Esophagus squamous epithelium (tissue), 5 donors: ENCODE data around the gene SLC18B1. TPM values are rescaled to one million over a fixed set of nuclear protein-coding genes. Genes with fewer than 3 reads are reported as not detected.
A peak's percentile ranks its signal among the peaks of the same experiment; 100 is the strongest.

Source experiments
- DNase-seq: peaks from one replicate; lab custom pipeline; 2025; lab: John Stamatoyannopoulos, UW
- H3K27ac ChIP-seq, 4 donors: fragments of 200-600 bp; sonication (generic); one replicate each; pipeline ENCODE4 v1.5.1; 2016 to 2019; ENCODE audit warnings: mild to moderate bottlenecking in 1 of 4
- H3K27me3 ChIP-seq, 4 donors: fragments of 200-600 bp; sonication (generic); 1 replicate in 3 of 4; 2 replicates in 1 of 4; pipeline versions ENCODE4 v1.5.1 to v1.6.0; 2017 to 2021; ENCODE audit warnings: antibody characterized with exemption in 1 of 4
- H3K36me3 ChIP-seq, 3 donors: fragments of 200-600 bp; sonication (generic); one replicate each; pipeline ENCODE4 v1.5.1; 2016 to 2019
- H3K4me1 ChIP-seq, 3 donors: fragments of 200-600 bp; sonication (generic); one replicate each; pipeline ENCODE4 v1.5.1; 2017 to 2019
- H3K4me3 ChIP-seq, 4 donors: fragments of 200-600 bp; sonication (generic); 1 replicate in 3 of 4; 2 replicates in 1 of 4; pipeline ENCODE4 v1.5.1; 2016 to 2019; ENCODE audit warnings: mild to moderate bottlenecking in 2 of 4, moderate library complexity in 1 of 4
- H3K9me3 ChIP-seq, 3 donors: fragments of 200-600 bp; sonication (generic); one replicate each; pipeline ENCODE4 v1.5.1; 2016 to 2019
- CTCF ChIP-seq, 6 experiments: fragments of 450-650 bp in 4 of 6; fragments of 200-600 bp in 2 of 6; sonication (generic) in 2 of 6; IDR thresholded peaks; one replicate each; pipeline ENCODE4 v1.5.1; 2016 to 2019; ENCODE audit warnings: antibody characterized with exemption in 6 of 6, mild to moderate bottlenecking in 4 of 6, moderate library complexity in 4 of 6
- POLR2A ChIP-seq, 4 donors: fragments of 450-650 bp; IDR thresholded peaks; one replicate each; pipeline ENCODE4 v1.6.1; 2017; ENCODE audit warnings: antibody characterized with exemption in 4 of 4, mild to moderate bottlenecking in 4 of 4, moderate library complexity in 3 of 4
- WGBS, 2 donors: methylation state at CpG; one replicate each; pipeline ENCODE4 v1.1.5; 2018; 5-methylcytosine and 5-hydroxymethylcytosine counted together
- intact Hi-C: fragments of 100-400 bp; cut with DNase I; formaldehyde crosslinking; loops from one replicate; pipeline ENCODE4 v1.15.0; 2022
- total RNA-seq, 4 donors: library from RNA; depleted of rRNA; stranded (reverse); fragments of >200 nt; gene quantifications; one replicate each; pipeline ENCODE4 v1.1.0, GENCODE V29; 2016
- donor health status: DM: yes; HTN: yes; CAD: no.

SLC18B1 gene
- total RNA-seq, 4 donors from 2014 or later = 11.2 to 28.7 (median 16.8) TPM

GRCh38 chr6:132736239-132736638 lies 62.2 kb downstream of the SLC18B1 start:
- H3K27ac ChIP-seq = peak overlapping the region in 1 of 4 donors; percentile 11

GRCh38 chr6:132734694-132735236 lies 63.7 kb downstream of the SLC18B1 start:
- intact Hi-C loops = no loop called here
- WGBS, 2 donors = 10 to 17% methylated on average over 3 of the region's 3 CpGs

More at GRCh38 chr6:132736239-132736638, 62.2 kb downstream of the SLC18B1 start:
- DNase-seq = no peak
- no peaks in the 10 kb centered on the region for H3K9me3 ChIP-seq
- H3K4me1 ChIP-seq = peaks cover 0 to 27% (median 16%) of the 10 kb centered on the region in 3 donors
- intact Hi-C loops = no loop called here
- no peaks in the 10 kb centered on the region for H3K27me3 ChIP-seq
- no peak overlapping the region for H3K4me3 ChIP-seq
- WGBS, 2 donors = 7 to 25% methylated on average over 1 of the region's 1 CpG
- H3K36me3 ChIP-seq = no peaks in the 10 kb centered on the region
- TF ChIP-seq CTCF (IDR thresholded peaks at IDR 0.05) = no peak
- TF ChIP-seq POLR2A (IDR thresholded peaks at IDR 0.05) = no peak

GRCh38 chr6:132733814-132734213 lies 64.6 kb downstream of the SLC18B1 start:
- peak overlapping the region in 2 of 4 donors; percentile 39 to 47 for H3K27ac ChIP-seq
- intact Hi-C loops = no loop called here

More at GRCh38 chr6:132734694-132735236, 63.7 kb downstream of the SLC18B1 start:
- Histone ChIP-seq H3K9me3 (no peaks in the 10 kb centered on the region), H3K4me1 (peaks cover 6 to 39% (median 16%) of the 10 kb centered on the region in 3 donors), H3K27ac (peak overlapping the region in 3 of 4 donors; percentile 17 to 47 (median 39)), H3K36me3 (no peaks in the 10 kb centered on the region), H3K27me3 (no peaks in the 10 kb centered on the region), H3K4me3 (no peak overlapping the region)
- no peak for DNase-seq
- TF ChIP-seq POLR2A (IDR thresholded peaks at IDR 0.05) (no peak), CTCF (IDR thresholded peaks at IDR 0.05) (no peak)

GRCh38 chr6:132733283-132733682 lies 65.2 kb downstream of the SLC18B1 start:
- H3K27ac ChIP-seq = no peak overlapping the region
- H3K4me1 ChIP-seq = peaks cover 6 to 39% (median 16%) of the 10 kb centered on the region in 3 donors
- H3K4me3 ChIP-seq = no peak overlapping the region
- no peaks in the 10 kb centered on the region for H3K9me3 ChIP-seq
- no peak for TF ChIP-seq POLR2A (IDR thresholded peaks at IDR 0.05)
- no peak for TF ChIP-seq CTCF (IDR thresholded peaks at IDR 0.05)
- DNase-seq = no peak
- 70 to 81% methylated on average over 2 of the region's 2 CpGs for WGBS, 2 donors
- no peaks in the 10 kb centered on the region for H3K27me3 ChIP-seq
- intact Hi-C loops = no loop called here
- H3K36me3 ChIP-seq = no peaks in the 10 kb centered on the region

More at GRCh38 chr6:132733814-132734213, 64.6 kb downstream of the SLC18B1 start:
- WGBS, 2 donors = 79 to 80% methylated on average over 1 of the region's 1 CpG
- peak overlapping the region in 1 of 4 donors; percentile 10 for H3K4me3 ChIP-seq
- no peaks in the 10 kb centered on the region for H3K9me3 ChIP-seq
- no peak for TF ChIP-seq POLR2A (IDR thresholded peaks at IDR 0.05)
- TF ChIP-seq CTCF (IDR thresholded peaks at IDR 0.05) = no peak
- peaks cover 6 to 39% (median 16%) of the 10 kb centered on the region in 3 donors for H3K4me1 ChIP-seq
- no peaks in the 10 kb centered on the region for H3K36me3 ChIP-seq
- no peaks in the 10 kb centered on the region for H3K27me3 ChIP-seq
- DNase-seq = no peak

GRCh38 chr6:132731086-132731485 lies 67.4 kb downstream of the SLC18B1 start:
- no peak overlapping the region for H3K27ac ChIP-seq
- DNase-seq = no peak
- H3K27me3 ChIP-seq = no peaks in the 10 kb centered on the region
- H3K9me3 ChIP-seq = no peaks in the 10 kb centered on the region
- WGBS, 2 donors = 87 to 88% methylated on average over 2 of the region's 2 CpGs
- peaks cover 6 to 33% (median 10%) of the 10 kb centered on the region in 3 donors for H3K4me1 ChIP-seq
- no peak overlapping the region for H3K4me3 ChIP-seq
- TF ChIP-seq POLR2A (IDR thresholded peaks at IDR 0.05) (no peak), CTCF (IDR thresholded peaks at IDR 0.05) (no peak)
- no peaks in the 10 kb centered on the region for H3K36me3 ChIP-seq
- intact Hi-C loops = no loop called here
